Spleen (tissue), 11 donors: Measurements from ENCODE around the gene RFXANK. TPM values are rescaled to one million over a fixed set of nuclear protein-coding genes. Genes with fewer than 3 reads are reported as not detected.

Experiments used
- DNase-seq: peaks from one replicate; pipeline ENCODE4 v3.0.0-alpha.2; 2020
- H3K27ac ChIP-seq, 8 donors: fragments of 200-600 bp; sonication (generic) in 7 of 8; 1 replicate in 4 of 8; 2 replicates in 4 of 8; pipeline versions ENCODE4 v1.5.0 to v1.8.0; 2016 to 2021; ENCODE audit warnings: inconsistent platforms in 4 of 8, mild to moderate bottlenecking in 4 of 8, moderate library complexity in 1 of 8
- H3K27me3 ChIP-seq, 7 donors: fragments of 200-600 bp; sonication (generic) in 6 of 7; replicated peaks in 1 of 7; 1 replicate in 4 of 7; 2 replicates in 3 of 7; pipeline versions ENCODE4 v1.5.0 to v1.8.0; 2016 to 2021; ENCODE audit warnings: inconsistent platforms in 3 of 7, mild to moderate bottlenecking in 1 of 7
- H3K36me3 ChIP-seq, 6 donors: fragments of 200-600 bp; sonication (generic) in 5 of 6; 1 replicate in 4 of 6; 2 replicates in 2 of 6; pipeline versions ENCODE4 v1.5.0 to v1.8.0; 2016 to 2021; ENCODE audit warnings: inconsistent platforms in 2 of 6
- H3K4me1 ChIP-seq, 6 donors: fragments of 200-600 bp; sonication (generic) in 5 of 6; 1 replicate in 3 of 6; 2 replicates in 3 of 6; pipeline versions ENCODE4 v1.5.0 to v1.8.0; 2016 to 2021; ENCODE audit warnings: inconsistent platforms in 3 of 6
- H3K4me3 ChIP-seq, 8 donors: fragments of 200-600 bp; sonication (generic) in 7 of 8; 1 replicate in 4 of 8; 2 replicates in 4 of 8; pipeline versions ENCODE4 v1.5.0 to v1.8.0; 2016 to 2021; ENCODE audit warnings: inconsistent platforms in 4 of 8, mild to moderate bottlenecking in 4 of 8, moderate library complexity in 2 of 8
- H3K9me3 ChIP-seq, 8 donors: fragments of 200-600 bp; sonication (generic) in 7 of 8; 1 replicate in 4 of 8; 2 replicates in 4 of 8; pipeline versions ENCODE4 v1.5.0 to v1.8.0; 2016 to 2021; ENCODE audit warnings: inconsistent platforms in 4 of 8
- CTCF ChIP-seq, 11 experiments: fragments of 200-600 bp in 7 of 11; fragments of 450-650 bp in 4 of 11; sonication (generic) in 4 of 11; IDR thresholded peaks in 8 of 11; conservative IDR thresholded peaks in 3 of 11; 1 replicate in 7 of 11; 2 replicates in 4 of 11; pipeline versions ENCODE4 v1.4.0 to v1.8.0; 2016 to 2021; ENCODE audit warnings: antibody characterized with exemption in 11 of 11, inconsistent platforms in 4 of 11, mild to moderate bottlenecking in 1 of 11
- POLR2A ChIP-seq, 3 donors: fragments of 450-650 bp; IDR thresholded peaks; one replicate each; pipeline ENCODE4 v1.5.1; 2017; ENCODE audit warnings: antibody characterized with exemption in 3 of 3, mild to moderate bottlenecking in 1 of 3
- POLR2AphosphoS5 ChIP-seq, 3 donors: sonication (generic); formaldehyde crosslinking; IDR thresholded peaks; one replicate each; pipeline ENCODE4 v1.5.1; 2017; ENCODE audit warnings: antibody characterized with exemption in 3 of 3
- WGBS, 5 donors: extraction: QIAGEN DNeasy Blood & Tissue Kit in 3 of 5; methylation state at CpG; one replicate each; pipeline versions ENCODE4 v1.1.5 to v1.1.7; 2013 to 2018; 5-methylcytosine and 5-hydroxymethylcytosine counted together
- intact Hi-C: fragments of 100-400 bp; cut with DNase I; formaldehyde crosslinking; loops from one replicate; pipeline ENCODE4 v1.15.0; 2023; ENCODE audit warnings: low total_unique reads
- polyA plus RNA-seq, 3 donors: library from polyadenylated mRNA; stranded (reverse); fragments of 200-250 nt; gene quantifications; one replicate each; pipeline ENCODE4 v1.2.1, GENCODE V29; 2013
- total RNA-seq, 7 donors: library from RNA; depleted of rRNA in 3 of 7; stranded (reverse); fragments of >200 nt in 3 of 7; fragmentation: NEBNext Ultra II Directional in 4 of 7; extraction: Animal tissue kit (Norgen Biotek cat#: 25700) in 4 of 7; gene quantifications; one replicate each; pipeline versions ENCODE4 v1.1.0 to v1.2.1, GENCODE V29; 2016 to 2021
- donor health status: healthy with polysubstance abuse.
- donor health status: DM: no; HTN: no; CAD: no; lungs with moderate emphysema.
- donor health status: DM: no; HTN: no; CAD: no.
- donor health status: Bipolar disorder and iron deficiency.
- donor health status: healthy.
- donor health status: DM: no; HTN: no; CAD: no.
- donor health status: DM: yes; HTN: yes; CAD: no.

RFXANK gene
- total and polyA plus RNA-seq, 10 donors: 47.4 to 139 (median 75.7) TPM

GRCh38 chr19:19155495-19156219 lies 36.4 kb upstream of the RFXANK start:
- no peaks in the 10 kb centered on the region for H3K27me3 ChIP-seq
- intact Hi-C loops: no loop called here
- peak overlapping the region in 2 of 8 donors; percentile 11 to 25 for H3K27ac ChIP-seq
- H3K9me3 ChIP-seq: peaks cover 0 to 7% (median 2%) of the 10 kb centered on the region in 8 donors
- peaks cover 0 to 44% (median 15%) of the 10 kb centered on the region in 6 donors for H3K4me1 ChIP-seq
- no peak overlapping the region for H3K4me3 ChIP-seq
- TF ChIP-seq POLR2AphosphoS5 (IDR thresholded peaks at IDR 0.05): peak in 2 of 3 donors; percentile 49 to 68
- no peak for TF ChIP-seq POLR2A (IDR thresholded peaks at IDR 0.05)
- peaks cover 0 to 32% (median 3%) of the 10 kb centered on the region in 6 donors for H3K36me3 ChIP-seq
- 76 to 87% (median 78%) methylated on average over 10 of the region's 10 CpGs for WGBS, 5 donors
- no peak for DNase-seq

DNA sequence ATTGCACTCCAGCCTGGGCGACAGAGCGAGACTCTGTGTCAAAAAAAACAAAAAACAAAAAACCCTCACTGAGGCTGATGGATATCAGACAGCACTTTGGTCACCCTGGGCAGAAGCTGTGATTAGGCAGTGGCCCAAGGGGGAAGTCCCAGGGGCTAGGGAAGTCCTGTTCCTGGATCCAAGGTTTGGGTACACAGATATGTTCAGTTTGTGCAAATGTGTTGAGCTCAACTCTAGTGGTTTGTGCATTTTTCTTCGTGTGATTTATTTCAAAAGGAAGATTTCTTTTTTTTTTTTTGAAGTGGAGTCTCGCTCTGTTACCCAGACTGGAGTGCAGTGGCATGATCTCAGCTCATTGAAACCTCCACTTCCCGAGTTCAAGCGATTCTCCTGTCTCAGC lies 34.2 kb upstream of the RFXANK start:
- H3K9me3 ChIP-seq: peaks cover 0 to 7% (median 2%) of the 10 kb centered on the region in 8 donors
- intact Hi-C loops: no loop called here
- no peaks in the 10 kb centered on the region for H3K27me3 ChIP-seq
- WGBS, 5 donors: 58 to 74% (median 65%) methylated on average over 6 of the region's 6 CpGs
- H3K4me3 ChIP-seq: no peak overlapping the region
- no peak for TF ChIP-seq CTCF (IDR thresholded peaks at IDR 0.05 in 8 of 11, conservative IDR thresholded peaks at IDR 0.05 in 3 of 11)
- no peak for TF ChIP-seq POLR2A (IDR thresholded peaks at IDR 0.05)
- no peak for TF ChIP-seq POLR2AphosphoS5 (IDR thresholded peaks at IDR 0.05)
- H3K4me1 ChIP-seq: peaks cover 0 to 39% (median 13%) of the 10 kb centered on the region in 6 donors
- H3K27ac ChIP-seq: no peak overlapping the region
- H3K36me3 ChIP-seq: peaks cover 0 to 30% (median 3%) of the 10 kb centered on the region in 6 donors
- no peak for DNase-seq

DNA sequence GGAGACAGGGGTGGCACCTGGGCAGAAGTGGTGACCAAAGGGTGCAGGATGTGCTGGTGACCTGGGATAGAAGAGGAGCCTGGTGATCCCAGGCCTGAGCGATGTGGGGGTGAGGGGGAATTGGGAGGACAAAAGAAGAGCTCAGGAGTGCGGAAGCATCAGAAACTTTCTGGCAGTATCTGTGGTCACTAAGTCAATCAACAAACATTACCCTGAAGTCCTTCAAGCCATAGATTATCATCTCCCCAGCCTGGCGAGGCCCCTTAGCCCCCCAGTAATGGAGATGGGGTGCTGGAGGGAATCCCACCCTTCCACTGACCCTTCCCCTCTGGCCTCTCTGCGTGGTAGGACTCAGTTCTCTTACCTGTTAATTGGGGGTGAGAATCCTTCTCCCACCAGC lies 32.5 kb upstream of the RFXANK start:
- no peak for DNase-seq
- H3K36me3 ChIP-seq: peaks cover 0 to 26% (median 3%) of the 10 kb centered on the region in 6 donors

GRCh38 chr19:19160461-19161035 lies 31.5 kb upstream of the RFXANK start:
- Histone ChIP-seq H3K27ac (peak overlapping the region in 4 of 8 donors; percentile 16 to 66 (median 30)), H3K4me3 (peak overlapping the region in 1 of 8 donors; percentile 35), H3K4me1 (peaks cover 0 to 39% (median 13%) of the 10 kb centered on the region in 6 donors), H3K36me3 (peaks cover 0 to 27% (median 3%) of the 10 kb centered on the region in 6 donors), H3K27me3 (no peaks in the 10 kb centered on the region), H3K9me3 (peaks cover 0 to 7% (median 2%) of the 10 kb centered on the region in 8 donors)
- intact Hi-C loops: no loop called here
- peak; percentile 83 for DNase-seq
- TF ChIP-seq POLR2A (IDR thresholded peaks at IDR 0.05): no peak
- no peak for TF ChIP-seq CTCF (IDR thresholded peaks at IDR 0.05 in 8 of 11, conservative IDR thresholded peaks at IDR 0.05 in 3 of 11)
- TF ChIP-seq POLR2AphosphoS5 (IDR thresholded peaks at IDR 0.05): peak in 1 of 3 donors; percentile 40
- WGBS, 5 donors: 29 to 39% (median 34%) methylated on average over 15 to 26 of the region's 26 CpGs

More for the DNA sequence above, 32.5 kb upstream of the RFXANK start:
- peaks cover 0 to 7% (median 2%) of the 10 kb centered on the region in 8 donors for H3K9me3 ChIP-seq
- intact Hi-C loops: no loop called here
- H3K4me3 ChIP-seq: no peak overlapping the region
- peaks cover 0 to 39% (median 13%) of the 10 kb centered on the region in 6 donors for H3K4me1 ChIP-seq
- no peaks in the 10 kb centered on the region for H3K27me3 ChIP-seq
- H3K27ac ChIP-seq: no peak overlapping the region
- 88 to 95% (median 94%) methylated on average over 4 of the region's 4 CpGs for WGBS, 5 donors
- no peak for TF ChIP-seq POLR2A (IDR thresholded peaks at IDR 0.05)
- no peak for TF ChIP-seq POLR2AphosphoS5 (IDR thresholded peaks at IDR 0.05)
- TF ChIP-seq CTCF (IDR thresholded peaks at IDR 0.05 in 8 of 11, conservative IDR thresholded peaks at IDR 0.05 in 3 of 11): no peak
